HG02678 (cell line): ENCODE data around the gene CDHR5.

Experiments
- ATAC-seq: cut with Tn5 transposase; IDR thresholded peaks from one replicate; pipeline ENCODE4 v1.9.1; 2021; ENCODE audit warnings: mild to moderate bottlenecking, moderate library complexity; ENCODE audit not compliant: unreplicated experiment

CDHR5 gene

DNA sequence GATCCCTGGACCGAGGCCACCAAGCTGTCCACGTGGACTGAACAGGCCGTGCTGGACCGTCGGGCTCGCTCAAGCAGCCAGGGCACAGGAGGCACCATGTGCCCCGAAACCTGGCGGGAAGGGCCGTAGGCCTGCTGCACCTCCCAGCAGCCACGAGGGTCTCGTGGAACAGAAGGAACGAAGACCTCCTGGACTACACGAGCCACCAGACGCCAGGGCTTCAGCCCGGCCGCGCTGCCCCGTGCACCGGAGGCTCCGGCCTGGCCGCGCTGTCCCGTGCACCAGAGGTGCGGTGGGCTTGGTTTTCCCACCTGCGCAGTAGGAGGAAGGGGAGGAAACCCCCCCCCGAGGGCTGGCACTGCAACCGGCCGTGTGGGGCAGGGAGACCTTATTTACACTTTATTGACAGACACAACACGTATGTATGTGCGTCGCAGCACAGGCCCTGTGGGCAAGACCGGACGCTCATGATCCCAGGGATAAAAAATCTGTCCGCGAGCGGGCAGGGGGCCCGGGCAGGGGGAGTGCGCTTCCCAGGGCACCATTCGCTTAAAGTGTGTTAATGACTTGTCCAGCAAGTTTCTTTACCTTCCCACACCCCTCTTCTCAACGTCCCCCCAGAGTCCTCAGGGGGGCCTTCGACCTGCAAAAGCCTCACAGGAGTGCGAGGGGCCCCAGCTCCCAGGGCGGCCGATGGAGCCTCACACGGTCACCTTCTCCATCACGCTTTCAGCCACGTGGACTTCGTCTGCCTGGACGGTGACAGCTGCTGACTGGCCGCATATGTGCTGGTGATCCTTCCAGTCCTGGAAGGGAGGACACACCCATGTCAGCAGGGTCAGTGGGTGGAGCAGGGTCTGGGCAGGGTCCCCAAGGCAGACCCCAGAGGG, 19.3 kb upstream of the CDHR5 start:
- no peak for ATAC-seq

DNA sequence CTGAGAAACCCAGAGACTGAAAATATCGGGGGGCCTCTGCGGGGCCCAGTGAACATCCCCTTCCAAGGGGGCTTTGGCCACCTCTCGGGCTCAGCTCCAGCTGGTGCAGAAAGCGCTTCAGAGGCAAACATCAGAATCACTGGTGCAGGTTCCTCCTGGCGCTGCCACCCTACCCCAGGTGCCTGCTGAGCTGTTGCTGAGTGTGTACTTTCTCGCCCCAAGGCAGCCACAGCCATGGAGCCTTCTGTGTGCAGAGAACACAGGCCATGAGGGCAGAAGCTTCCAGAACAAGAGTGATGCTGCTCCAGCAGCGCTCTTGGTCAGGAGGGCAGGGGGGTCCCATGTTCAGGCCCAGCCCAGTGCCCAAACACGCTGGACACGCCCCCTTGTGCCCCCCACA, 18.6 kb upstream of the CDHR5 start:
- no peak for ATAC-seq

DNA sequence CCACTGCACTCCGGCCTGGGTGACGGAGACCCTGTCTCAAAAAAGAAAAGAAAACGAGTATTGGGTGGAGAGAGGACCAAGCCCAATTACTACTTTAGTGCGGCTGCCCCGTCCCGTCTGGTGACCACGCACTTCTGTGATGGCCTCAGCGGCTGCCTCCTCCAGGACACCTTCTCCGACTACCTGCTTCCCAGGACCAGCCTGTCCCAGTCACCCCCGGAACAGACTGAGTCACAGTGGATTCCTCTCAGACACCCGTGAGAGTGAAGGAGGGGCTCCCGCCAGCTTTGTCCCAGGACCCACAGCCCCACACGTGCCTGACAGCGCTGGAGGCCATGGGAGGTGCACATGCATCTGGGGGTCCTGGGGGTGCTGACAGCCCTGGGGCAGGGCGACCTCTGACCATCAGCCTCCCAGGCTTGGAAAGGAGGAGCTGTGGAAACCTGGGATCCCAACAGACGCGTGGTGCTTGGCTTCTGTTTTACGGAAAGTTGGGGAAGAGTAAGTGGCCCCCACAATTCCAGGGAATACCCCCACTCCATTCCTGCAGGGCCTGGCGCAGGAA, 17.1 kb upstream of the CDHR5 start:
- no peak for ATAC-seq

DNA sequence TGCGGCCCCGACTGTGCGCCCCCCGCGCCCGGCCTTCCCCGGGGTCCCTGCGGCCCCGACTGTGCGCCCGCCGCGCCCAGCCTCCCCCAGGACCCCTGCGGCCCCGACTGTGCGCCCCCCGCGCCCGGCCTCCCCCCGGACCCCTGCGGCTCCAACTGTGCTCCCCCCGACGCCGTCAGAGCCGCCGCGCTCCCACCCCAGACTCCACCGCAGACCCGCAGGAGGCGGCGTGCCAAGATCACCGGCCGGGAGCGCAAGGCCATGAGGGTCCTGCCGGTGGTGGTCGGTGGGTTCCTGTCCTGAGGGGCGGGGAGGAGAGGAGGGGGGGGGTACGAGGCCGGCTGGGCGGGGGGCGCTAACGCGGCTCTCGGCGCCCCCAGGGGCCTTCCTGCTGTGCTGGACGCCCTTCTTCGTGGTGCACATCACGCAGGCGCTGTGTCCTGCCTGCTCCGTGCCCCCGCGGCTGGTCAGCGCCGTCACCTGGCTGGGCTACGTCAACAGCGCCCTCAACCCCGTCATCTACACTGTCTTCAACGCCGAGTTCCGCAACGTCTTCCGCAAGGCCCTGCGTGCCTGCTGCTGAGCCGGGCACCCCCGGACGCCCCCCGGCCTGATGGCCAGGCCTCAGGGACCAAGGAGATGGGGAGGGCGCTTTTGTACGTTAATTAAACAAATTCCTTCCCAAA, 15.4 kb upstream of the CDHR5 start:
- no peak for ATAC-seq

DNA sequence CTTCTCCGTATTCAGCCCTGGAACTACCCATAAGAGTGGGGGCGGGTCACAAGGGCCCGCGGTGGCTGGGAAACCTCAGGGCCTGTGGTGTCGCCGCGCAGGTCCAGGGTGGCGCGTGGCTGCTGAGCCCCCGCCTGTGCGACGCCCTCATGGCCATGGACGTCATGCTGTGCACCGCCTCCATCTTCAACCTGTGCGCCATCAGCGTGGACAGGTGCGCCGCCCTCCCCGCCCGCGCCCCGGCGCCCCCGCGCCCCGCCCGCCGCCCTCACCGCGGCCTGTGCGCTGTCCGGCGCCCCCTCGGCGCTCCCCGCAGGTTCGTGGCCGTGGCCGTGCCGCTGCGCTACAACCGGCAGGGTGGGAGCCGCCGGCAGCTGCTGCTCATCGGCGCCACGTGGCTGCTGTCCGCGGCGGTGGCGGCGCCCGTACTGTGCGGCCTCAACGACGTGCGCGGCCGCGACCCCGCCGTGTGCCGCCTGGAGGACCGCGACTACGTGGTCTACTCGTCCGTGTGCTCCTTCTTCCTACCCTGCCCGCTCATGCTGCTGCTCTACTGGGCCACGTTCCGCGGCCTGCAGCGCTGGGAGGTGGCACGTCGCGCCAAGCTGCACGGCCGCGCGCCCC, 14.7 kb upstream of the CDHR5 start:
- ATAC-seq = no peak

DNA sequence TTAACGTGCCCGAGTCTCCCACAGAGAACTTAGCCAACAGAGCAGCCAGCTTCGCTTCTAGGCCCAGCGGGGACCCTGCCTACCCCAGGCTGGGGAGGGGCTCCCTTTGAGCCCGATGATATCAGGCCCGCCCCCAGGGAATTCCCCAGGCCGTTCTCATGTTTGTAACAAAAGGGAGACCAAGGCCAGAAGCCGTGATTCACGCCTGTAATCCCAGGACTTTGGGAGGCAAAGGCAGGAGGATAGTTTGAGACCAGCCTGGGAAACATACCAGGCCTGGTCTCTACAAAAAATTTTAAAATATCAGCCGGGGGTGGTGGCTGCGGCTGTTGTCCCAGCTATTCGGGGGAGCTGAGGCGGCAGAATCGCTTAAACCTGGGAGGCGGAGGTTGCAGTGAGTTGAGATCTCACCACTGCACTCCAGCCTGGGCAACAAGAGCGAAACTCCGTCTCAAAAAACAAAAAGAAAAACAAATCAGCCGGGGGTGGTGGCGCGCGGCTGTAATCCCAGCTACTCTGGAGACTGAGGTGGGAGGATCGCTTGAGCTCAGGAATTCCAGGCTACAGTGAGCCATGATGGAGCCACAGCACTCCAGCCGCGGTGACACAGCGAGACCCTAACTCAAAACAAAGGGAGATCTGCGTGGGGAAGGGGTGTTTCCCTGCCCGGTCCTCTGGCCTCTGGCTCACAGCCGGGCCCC, 14.0 kb upstream of the CDHR5 start:
- ATAC-seq = no peak

DNA sequence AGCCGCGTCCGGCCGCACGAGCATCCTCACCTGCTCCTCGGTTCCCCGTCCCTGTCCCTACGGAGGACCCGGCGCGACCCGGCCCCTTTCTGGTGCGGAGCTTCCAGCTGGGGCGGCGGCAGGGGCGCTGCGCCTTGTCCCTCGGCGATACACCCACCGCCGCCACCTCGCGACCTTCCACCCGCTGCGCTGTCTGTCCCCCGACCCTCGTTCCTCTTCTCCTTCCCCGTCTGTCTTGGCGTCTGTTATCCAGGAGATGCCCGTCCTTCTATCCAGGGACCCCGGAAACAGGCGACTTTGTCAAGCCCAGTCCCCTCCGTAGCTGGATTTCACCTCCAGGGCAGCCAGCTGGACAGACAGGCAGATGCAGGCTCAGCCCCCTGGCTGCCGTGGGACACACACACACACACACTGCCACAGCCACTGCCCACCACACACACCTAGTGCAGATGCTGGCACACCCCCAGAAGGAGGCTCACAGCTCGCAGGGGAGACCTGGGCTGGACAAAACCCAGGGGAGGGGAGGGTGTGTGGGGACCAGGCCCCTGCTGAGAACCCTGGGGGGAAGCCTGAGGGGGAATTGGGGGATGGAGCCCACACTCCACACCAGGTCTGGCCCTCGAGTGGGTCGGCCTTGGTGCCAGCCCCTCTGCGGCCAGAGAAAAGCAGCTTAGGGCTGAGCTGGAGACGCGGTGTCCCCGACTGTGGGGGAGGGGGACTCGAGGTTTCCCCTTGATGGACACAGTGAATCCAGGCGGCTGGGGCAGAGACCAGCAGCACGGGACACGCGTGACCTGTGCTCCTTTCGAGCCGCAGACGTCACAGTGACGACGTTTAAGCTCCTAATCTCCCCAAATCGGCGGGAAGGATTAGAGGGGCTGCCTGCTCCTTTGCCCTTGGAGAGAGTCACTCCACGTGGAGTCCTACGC, 13.1 kb upstream of the CDHR5 start:
- no peak for ATAC-seq

DNA sequence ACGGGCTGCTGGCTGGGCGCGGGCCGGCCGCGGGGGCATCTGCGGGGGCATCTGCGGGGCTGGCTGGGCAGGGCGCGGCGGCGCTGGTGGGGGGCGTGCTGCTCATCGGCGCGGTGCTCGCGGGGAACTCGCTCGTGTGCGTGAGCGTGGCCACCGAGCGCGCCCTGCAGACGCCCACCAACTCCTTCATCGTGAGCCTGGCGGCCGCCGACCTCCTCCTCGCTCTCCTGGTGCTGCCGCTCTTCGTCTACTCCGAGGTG, 12.5 kb upstream of the CDHR5 start:
- ATAC-seq = no peak

DNA sequence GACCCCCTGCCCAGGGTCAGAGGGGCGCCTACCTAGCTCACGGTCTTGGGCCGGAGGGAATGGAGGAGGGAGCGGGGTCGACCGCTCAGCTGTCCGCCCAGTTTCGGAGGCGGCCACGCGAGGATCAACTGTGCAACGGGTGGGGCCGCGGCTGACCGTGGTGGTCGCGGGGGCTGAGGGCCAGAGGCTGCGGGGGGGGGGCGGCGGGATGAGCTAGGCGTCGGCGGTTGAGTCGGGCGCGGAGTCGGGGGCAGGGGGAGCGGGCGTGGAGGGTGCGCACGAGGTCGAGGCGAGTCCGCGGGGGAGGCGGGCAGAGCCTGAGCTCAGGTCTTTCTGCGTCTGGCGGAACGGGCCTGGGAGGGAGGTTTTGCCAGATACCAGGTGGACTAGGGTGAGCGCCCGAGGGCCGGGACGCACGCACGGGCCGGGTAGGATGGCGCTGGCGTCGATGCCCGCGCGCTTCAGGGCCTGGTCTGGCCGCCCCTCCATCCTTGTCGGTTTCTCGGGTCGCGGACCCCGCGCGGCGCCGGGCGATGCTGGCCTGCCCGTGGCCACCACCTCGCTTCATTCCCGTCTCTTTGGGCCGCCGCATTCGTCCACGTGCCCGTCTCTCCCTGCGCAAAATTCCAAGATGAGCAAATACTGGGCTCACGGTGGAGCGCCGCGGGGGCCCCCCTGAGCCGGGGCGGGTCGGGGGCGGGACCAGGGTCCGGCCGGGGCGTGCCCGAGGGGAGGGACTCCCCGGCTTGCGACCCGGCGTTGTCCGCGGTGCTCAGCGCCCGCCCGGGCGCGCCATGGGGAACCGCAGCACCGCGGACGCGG, 12.0 kb upstream of the CDHR5 start, which contains the start of gene DRD4:
Gene DRD4 (plus strand): TSS at position 759 of the 822 bp plus-strand sequence. CDS start 36 bp downstream, at position 795.
- no peak for ATAC-seq

DNA sequence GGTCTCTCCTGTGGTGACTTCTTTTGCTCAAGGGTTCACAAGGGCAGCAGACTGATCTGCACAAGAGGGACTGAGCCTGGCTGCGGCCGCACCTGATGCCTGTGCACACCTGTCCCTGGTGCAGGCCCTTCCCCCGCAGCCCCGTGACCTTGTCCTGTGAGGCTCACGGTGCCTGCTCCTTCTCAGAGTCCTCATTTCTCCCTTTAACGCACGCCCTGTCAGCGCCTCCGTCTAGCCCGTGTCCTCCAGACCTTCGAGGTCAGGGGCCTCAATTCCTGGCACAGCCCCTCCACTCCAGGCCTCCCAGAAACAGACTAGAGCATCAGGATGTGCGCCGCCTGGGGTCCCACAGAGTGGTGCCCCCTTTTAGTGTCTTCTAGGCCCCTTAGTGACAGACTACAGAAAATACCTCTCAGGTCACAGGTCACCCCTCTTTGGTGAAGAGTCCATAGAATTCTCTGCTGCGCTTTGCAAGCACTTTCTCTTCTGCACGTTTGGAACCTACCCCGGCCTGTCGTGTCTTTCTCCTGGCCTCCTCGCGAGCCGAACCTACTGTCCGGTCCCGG, 11.3 kb upstream of the CDHR5 start:
- ATAC-seq = no peak

DNA sequence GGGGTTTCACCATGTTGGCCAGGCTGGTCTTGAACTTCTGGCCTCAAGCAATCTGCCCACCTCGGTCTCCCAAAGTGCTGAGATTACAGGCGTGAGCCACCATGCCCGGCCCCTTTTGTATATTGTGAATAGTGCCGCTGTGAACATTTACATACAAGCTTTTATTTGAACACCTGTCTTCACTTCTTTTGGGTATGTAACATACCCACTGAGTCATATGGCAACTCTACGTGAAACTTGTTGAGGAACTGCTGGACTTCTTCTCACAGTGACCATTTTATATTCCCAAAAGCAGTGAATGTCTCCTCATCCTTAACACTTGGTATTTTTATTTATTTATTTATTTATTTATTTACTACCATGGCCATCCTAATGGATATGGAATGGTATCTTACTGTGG, 6.1 kb upstream of the CDHR5 start:
- no peak for ATAC-seq

DNA sequence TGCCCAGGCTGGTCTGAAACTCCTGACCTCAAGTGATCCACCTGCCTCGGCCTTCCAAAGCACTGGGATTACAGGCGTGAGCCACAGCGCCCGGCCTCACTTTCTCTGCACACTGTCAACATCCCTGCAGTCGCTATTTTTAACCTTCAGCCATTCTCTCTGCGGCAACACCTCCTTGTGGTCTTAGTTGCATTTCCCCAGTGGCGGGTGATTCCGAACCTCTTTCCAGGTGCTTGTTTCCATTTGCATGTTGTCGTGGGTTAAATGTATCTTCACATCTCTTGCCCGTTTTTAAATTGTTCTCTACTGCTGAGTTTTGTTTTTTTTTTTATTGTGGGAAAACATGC, 4.5 kb upstream of the CDHR5 start:
- ATAC-seq = no peak

DNA sequence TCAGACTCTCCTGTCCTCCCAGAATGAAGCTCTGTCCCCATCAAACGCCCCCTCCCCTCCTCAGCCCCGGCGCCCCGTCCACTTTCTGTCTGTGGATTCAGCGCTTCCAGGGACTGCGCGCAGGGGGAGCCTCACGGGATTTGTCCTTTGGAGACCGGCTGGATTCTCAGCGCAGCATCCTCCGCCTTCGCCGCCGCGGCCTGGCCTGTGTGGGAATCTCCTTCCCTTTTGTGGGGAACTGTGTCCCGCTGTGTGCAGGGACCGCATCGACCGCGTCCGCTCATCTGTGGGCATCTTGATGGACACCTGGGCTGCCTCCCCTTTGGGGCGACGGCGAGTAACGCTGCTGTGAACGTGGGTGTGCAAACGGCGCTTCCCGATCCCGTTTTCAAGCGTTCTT, 3.3 kb upstream of the CDHR5 start:
- no peak for ATAC-seq

DNA sequence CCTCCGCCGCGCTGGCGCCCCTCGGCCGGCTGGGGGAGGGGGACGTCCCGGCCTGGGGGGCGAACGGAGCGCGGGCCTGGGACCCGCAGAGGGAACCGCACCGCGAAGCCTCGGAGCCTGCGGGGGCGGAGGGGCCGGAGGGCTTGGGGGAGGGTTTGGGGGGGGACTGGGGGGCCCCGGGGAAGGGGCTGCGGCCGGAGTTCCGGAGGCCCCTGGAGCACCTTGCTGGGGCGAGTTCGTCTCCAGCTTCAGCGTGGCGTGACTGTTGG, 2.5 kb upstream of the CDHR5 start:
- no peak for ATAC-seq

DNA sequence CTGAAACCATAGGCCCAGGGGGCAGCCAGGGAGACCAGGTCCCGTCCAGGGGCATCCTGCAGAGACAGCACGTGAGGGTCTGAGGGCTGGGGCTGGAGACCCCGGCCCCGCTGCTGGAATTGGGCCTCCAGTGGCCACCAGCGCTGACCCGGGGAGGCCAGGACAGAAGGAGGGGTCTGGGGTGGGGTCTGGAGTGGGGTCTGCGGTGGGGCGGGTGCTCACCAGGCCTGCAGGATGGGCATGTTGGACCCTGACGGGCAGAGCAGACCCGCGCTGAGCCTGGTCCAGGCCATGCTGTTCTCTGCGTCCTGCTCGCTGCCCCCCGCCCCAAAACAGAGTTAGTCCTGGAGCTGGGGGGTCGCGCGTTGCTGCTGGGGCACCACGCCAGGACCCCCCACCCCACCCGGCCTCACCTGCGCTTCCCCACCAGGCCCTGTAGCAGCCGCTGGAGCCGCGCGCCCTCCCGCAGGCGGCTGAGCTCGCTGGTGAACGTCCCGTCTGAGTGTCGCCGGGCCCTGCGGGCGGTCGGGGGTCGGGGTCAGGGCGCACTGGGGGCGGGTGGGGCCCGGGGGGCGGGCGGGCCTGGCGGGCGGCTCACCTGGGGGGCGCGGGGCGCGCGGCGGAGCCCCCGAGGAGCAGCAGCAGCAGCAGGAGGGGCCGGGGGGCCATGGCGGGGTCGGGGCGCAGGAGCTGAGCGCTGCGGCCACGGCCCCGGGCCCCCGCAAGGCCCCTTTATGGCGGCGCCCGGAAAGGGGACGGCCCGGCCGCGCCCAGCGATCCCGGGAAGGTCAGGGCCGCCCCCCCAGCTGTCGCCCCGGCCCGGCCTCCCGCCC, 1.9 kb upstream of the CDHR5 start, which contains the start of gene SCT:
Gene SCT (minus strand): TSS at position 707 of the 833 bp plus-strand sequence. CDS start 38 bp downstream, at position 669.
- ATAC-seq = no peak

DNA sequence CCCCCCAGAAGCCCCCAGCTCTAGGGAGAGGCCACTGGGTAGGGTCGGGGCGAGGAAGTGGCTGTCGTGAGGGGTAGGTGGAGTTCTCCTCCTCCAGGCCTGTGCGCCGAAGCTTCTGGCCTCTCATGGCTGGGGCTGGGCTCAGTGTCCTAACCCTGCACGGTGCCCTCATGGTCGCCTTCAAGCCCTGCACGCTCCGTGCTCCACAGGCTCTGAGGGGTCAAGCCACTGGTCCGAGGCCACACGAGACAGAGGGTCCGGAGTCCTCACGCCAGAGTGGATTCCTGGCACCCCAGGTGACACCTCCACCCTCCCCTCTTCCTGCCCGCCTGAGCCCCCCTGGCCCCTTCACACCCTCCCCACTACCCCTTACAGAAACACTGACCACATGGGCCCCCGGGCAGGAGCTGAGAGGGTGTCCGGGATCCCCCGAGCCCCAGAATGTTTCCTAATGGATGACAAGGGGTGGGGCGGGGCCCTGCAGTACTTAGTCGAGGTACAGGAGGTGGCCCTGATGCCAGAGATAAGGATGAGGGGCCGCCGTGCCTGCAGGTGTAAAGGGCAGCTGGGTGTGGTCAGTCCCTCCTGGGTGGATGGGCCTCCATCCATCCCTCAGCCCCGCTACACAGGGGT, 997 bp upstream of the CDHR5 start:
- ATAC-seq = no peak

DNA sequence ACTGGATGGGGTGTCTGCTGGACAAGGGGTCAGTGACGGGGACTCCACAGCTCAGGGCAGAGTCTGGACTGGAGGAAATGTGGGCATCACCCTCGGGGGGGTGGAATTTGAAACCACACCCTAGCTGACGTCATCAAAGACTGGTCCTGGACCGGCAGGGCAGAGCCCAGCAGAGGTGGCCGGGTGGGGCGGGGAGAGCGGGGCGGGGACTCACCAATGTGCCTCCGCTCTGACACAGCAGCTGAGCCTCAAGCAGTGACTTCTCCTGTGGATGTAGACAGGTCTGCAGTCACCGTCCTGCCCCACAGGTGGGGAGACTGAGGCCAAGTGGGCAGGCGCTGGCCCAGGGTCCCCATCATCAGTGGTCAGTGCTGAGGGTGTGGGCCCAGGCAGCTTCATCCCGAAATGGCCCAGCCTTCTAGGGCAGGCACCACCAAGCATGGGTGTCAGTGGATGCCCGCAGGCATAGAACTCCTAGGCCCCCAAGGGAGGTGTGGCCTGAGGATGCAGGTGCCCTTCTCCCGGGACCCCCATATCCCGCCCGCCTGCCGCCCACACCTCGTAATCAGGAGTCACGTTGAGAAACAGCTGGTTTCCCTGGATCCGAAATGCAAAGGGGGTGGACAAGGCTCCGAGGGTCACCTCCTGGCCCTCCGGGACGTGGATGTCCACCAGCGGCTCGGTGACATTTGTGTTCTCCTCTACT, 603 bp downstream of the CDHR5 start:
- ATAC-seq = no peak
